ENCODE data around the gene SELENOF.
A peak's percentile ranks its signal among the peaks of the same experiment; 100 is the strongest.

Gene SELENOF

GRCh38 chr1:86942042-86942441, 28.1 kb upstream of the SELENOF start:
- Histone ChIP-seq H3K4me3 (ENCODE audit: insufficient read depth, low read depth, low read length) (no peak overlapping the region), H3K27me3 (ENCODE audit: control insufficient read depth, insufficient read depth, low read length, poor library complexity, severe bottlenecking) (no peaks in the 10 kb centered on the region)
- 100% methylated on average over 1 of the region's 1 CpG; no CpG with 5 or more reads in 1 of the 2 experiments for WGBS, 2 experiments

GRCh38 chr1:86940599-86940998, 26.7 kb upstream of the SELENOF start:
- WGBS, 2 experiments: 95 to 98% methylated on average over 2 of the region's 2 CpGs
- Histone ChIP-seq H3K36me3 (ENCODE audit: control insufficient read depth, insufficient read depth, low read length) (no peaks in the 10 kb centered on the region), H3K4me3 (ENCODE audit: insufficient read depth, low read depth, low read length) (no peak overlapping the region), H3K27ac (ENCODE audit: insufficient read depth, low read depth, low read length, poor library complexity, severe bottlenecking) (no peak overlapping the region), H3K27me3 (ENCODE audit: control insufficient read depth, insufficient read depth, low read length, poor library complexity, severe bottlenecking) (no peaks in the 10 kb centered on the region), H3K4me1 (ENCODE audit: control insufficient read depth, insufficient read depth, low read length) (no peaks in the 10 kb centered on the region), H3K9me3 (ENCODE audit: control insufficient read depth, low read length) (no peaks in the 10 kb centered on the region)

More at GRCh38 chr1:86942042-86942441, 28.1 kb upstream of the SELENOF start:
- Histone ChIP-seq H3K4me1 (ENCODE audit: control insufficient read depth, insufficient read depth, low read length) (no peaks in the 10 kb centered on the region), H3K9me3 (ENCODE audit: control insufficient read depth, low read length) (no peaks in the 10 kb centered on the region), H3K27ac (ENCODE audit: insufficient read depth, low read depth, low read length, poor library complexity, severe bottlenecking) (no peak overlapping the region), H3K36me3 (ENCODE audit: control insufficient read depth, insufficient read depth, low read length) (no peaks in the 10 kb centered on the region)

GRCh38 chr1:86939406-86939805, 25.5 kb upstream of the SELENOF start:
- Histone ChIP-seq H3K27me3 (ENCODE audit: control insufficient read depth, insufficient read depth, low read length, poor library complexity, severe bottlenecking) (no peaks in the 10 kb centered on the region), H3K27ac (ENCODE audit: insufficient read depth, low read depth, low read length, poor library complexity, severe bottlenecking) (no peak overlapping the region), H3K36me3 (ENCODE audit: control insufficient read depth, insufficient read depth, low read length) (no peaks in the 10 kb centered on the region), H3K4me1 (ENCODE audit: control insufficient read depth, insufficient read depth, low read length) (no peaks in the 10 kb centered on the region), H3K9me3 (ENCODE audit: control insufficient read depth, low read length) (no peaks in the 10 kb centered on the region), H3K4me3 (ENCODE audit: insufficient read depth, low read depth, low read length) (no peak overlapping the region)
- 89 to 98% methylated on average over 2 to 3 of the region's 3 CpGs for WGBS, 2 experiments

- H3K9me3 ChIP-seq (ENCODE audit: control insufficient read depth, low read length): no peaks in the 10 kb centered on the region
Observed at GRCh38 chr1:86938855-86939254, 24.9 kb upstream of the SELENOF start.

GRCh38 chr1:86938450-86938849, 24.5 kb upstream of the SELENOF start:
- H3K9me3 ChIP-seq (ENCODE audit: control insufficient read depth, low read length): no peaks in the 10 kb centered on the region
- no peaks in the 10 kb centered on the region for H3K27me3 ChIP-seq (ENCODE audit: control insufficient read depth, insufficient read depth, low read length, poor library complexity, severe bottlenecking)
- WGBS, 2 experiments: 76 to 91% methylated on average over 1 of the region's 1 CpG
- H3K27ac ChIP-seq (ENCODE audit: insufficient read depth, low read depth, low read length, poor library complexity, severe bottlenecking): no peak overlapping the region
- no peaks in the 10 kb centered on the region for H3K36me3 ChIP-seq (ENCODE audit: control insufficient read depth, insufficient read depth, low read length)
- H3K4me3 ChIP-seq (ENCODE audit: insufficient read depth, low read depth, low read length): no peak overlapping the region
- peaks cover 9% of the 10 kb centered on the region for H3K4me1 ChIP-seq (ENCODE audit: control insufficient read depth, insufficient read depth, low read length)

More at GRCh38 chr1:86938855-86939254, 24.9 kb upstream of the SELENOF start:
- Histone ChIP-seq H3K27ac (ENCODE audit: insufficient read depth, low read depth, low read length, poor library complexity, severe bottlenecking) (no peak overlapping the region), H3K36me3 (ENCODE audit: control insufficient read depth, insufficient read depth, low read length) (no peaks in the 10 kb centered on the region), H3K4me3 (ENCODE audit: insufficient read depth, low read depth, low read length) (no peak overlapping the region), H3K27me3 (ENCODE audit: control insufficient read depth, insufficient read depth, low read length, poor library complexity, severe bottlenecking) (no peaks in the 10 kb centered on the region), H3K4me1 (ENCODE audit: control insufficient read depth, insufficient read depth, low read length) (peaks cover 5% of the 10 kb centered on the region)
- WGBS, 2 experiments: 90% methylated on average over 1 of the region's 2 CpGs; no CpG with 5 or more reads in 1 of the 2 experiments

- Histone ChIP-seq H3K9me3 (ENCODE audit: control insufficient read depth, low read length) (no peaks in the 10 kb centered on the region), H3K27ac (ENCODE audit: insufficient read depth, low read depth, low read length, poor library complexity, severe bottlenecking) (peak overlapping the region; percentile 76), H3K36me3 (ENCODE audit: control insufficient read depth, insufficient read depth, low read length) (no peaks in the 10 kb centered on the region), H3K27me3 (ENCODE audit: control insufficient read depth, insufficient read depth, low read length, poor library complexity, severe bottlenecking) (no peaks in the 10 kb centered on the region), H3K4me1 (ENCODE audit: control insufficient read depth, insufficient read depth, low read length) (peaks cover 11% of the 10 kb centered on the region), H3K4me3 (ENCODE audit: insufficient read depth, low read depth, low read length) (no peak overlapping the region)
- WGBS, 2 experiments: 37 to 45% methylated on average over 7 of the region's 7 CpGs
Observed at GRCh38 chr1:86933562-86934377, 19.8 kb upstream of the SELENOF start.

GRCh38 chr1:86933051-86933450, 19.1 kb upstream of the SELENOF start:
- WGBS, 2 experiments: 88 to 93% methylated on average over 2 of the region's 3 CpGs
- no peaks in the 10 kb centered on the region for H3K36me3 ChIP-seq (ENCODE audit: control insufficient read depth, insufficient read depth, low read length)
- H3K9me3 ChIP-seq (ENCODE audit: control insufficient read depth, low read length): no peaks in the 10 kb centered on the region
- no peaks in the 10 kb centered on the region for H3K27me3 ChIP-seq (ENCODE audit: control insufficient read depth, insufficient read depth, low read length, poor library complexity, severe bottlenecking)
- H3K4me3 ChIP-seq (ENCODE audit: insufficient read depth, low read depth, low read length): no peak overlapping the region
- H3K4me1 ChIP-seq (ENCODE audit: control insufficient read depth, insufficient read depth, low read length): peaks cover 11% of the 10 kb centered on the region
- no peak overlapping the region for H3K27ac ChIP-seq (ENCODE audit: insufficient read depth, low read depth, low read length, poor library complexity, severe bottlenecking)

- peaks cover 5% of the 10 kb centered on the region for H3K9me3 ChIP-seq (ENCODE audit: control insufficient read depth, low read length)
- no peak overlapping the region for H3K4me3 ChIP-seq (ENCODE audit: insufficient read depth, low read depth, low read length)
- WGBS, 2 experiments: 83 to 100% methylated on average over 1 of the region's 1 CpG
- H3K36me3 ChIP-seq (ENCODE audit: control insufficient read depth, insufficient read depth, low read length): no peaks in the 10 kb centered on the region
- no peaks in the 10 kb centered on the region for H3K27me3 ChIP-seq (ENCODE audit: control insufficient read depth, insufficient read depth, low read length, poor library complexity, severe bottlenecking)
- H3K27ac ChIP-seq (ENCODE audit: insufficient read depth, low read depth, low read length, poor library complexity, severe bottlenecking): no peak overlapping the region
- peaks cover 6% of the 10 kb centered on the region for H3K4me1 ChIP-seq (ENCODE audit: control insufficient read depth, insufficient read depth, low read length)
Observed at GRCh38 chr1:86928819-86929218, 14.9 kb upstream of the SELENOF start.

- H3K9me3 ChIP-seq (ENCODE audit: control insufficient read depth, low read length): peaks cover 10% of the 10 kb centered on the region
- H3K36me3 ChIP-seq (ENCODE audit: control insufficient read depth, insufficient read depth, low read length): peaks cover 4% of the 10 kb centered on the region
Observed at GRCh38 chr1:86926883-86927282, 13.0 kb upstream of the SELENOF start.

GRCh38 chr1:86925742-86926141, 11.8 kb upstream of the SELENOF start:
- Histone ChIP-seq H3K4me1 (ENCODE audit: control insufficient read depth, insufficient read depth, low read length) (no peaks in the 10 kb centered on the region), H3K36me3 (ENCODE audit: control insufficient read depth, insufficient read depth, low read length) (peaks cover 4% of the 10 kb centered on the region), H3K4me3 (ENCODE audit: insufficient read depth, low read depth, low read length) (no peak overlapping the region), H3K27me3 (ENCODE audit: control insufficient read depth, insufficient read depth, low read length, poor library complexity, severe bottlenecking) (no peaks in the 10 kb centered on the region), H3K27ac (ENCODE audit: insufficient read depth, low read depth, low read length, poor library complexity, severe bottlenecking) (no peak overlapping the region), H3K9me3 (ENCODE audit: control insufficient read depth, low read length) (peaks cover 10% of the 10 kb centered on the region)
- 95% methylated on average over 1 of the region's 1 CpG; no CpG with 5 or more reads in 1 of the 2 experiments for WGBS, 2 experiments

More at GRCh38 chr1:86926883-86927282, 13.0 kb upstream of the SELENOF start:
- WGBS, 2 experiments: 83% methylated on average over 1 of the region's 1 CpG; no CpG with 5 or more reads in 1 of the 2 experiments
- H3K27ac ChIP-seq (ENCODE audit: insufficient read depth, low read depth, low read length, poor library complexity, severe bottlenecking): no peak overlapping the region
- H3K4me3 ChIP-seq (ENCODE audit: insufficient read depth, low read depth, low read length): no peak overlapping the region
- no peaks in the 10 kb centered on the region for H3K27me3 ChIP-seq (ENCODE audit: control insufficient read depth, insufficient read depth, low read length, poor library complexity, severe bottlenecking)
- H3K4me1 ChIP-seq (ENCODE audit: control insufficient read depth, insufficient read depth, low read length): no peaks in the 10 kb centered on the region
